Measurements from ENCODE around the gene MFAP2. TPM values are rescaled to one million over a fixed set of nuclear protein-coding genes. Genes with fewer than 3 reads are reported as not detected.
"Not testable (repeated sequence)": the region's sequence is repeated elsewhere in the genome, so short reads cannot be mapped to it uniquely, and the experiment has no call there.

MFAP2 gene
- total and polyA plus RNA-seq, 2 of the 8 experiments (the other 6 are each of a cell fraction or from before 2014, with no cell fraction given) = 172 to 326 TPM

DNA sequence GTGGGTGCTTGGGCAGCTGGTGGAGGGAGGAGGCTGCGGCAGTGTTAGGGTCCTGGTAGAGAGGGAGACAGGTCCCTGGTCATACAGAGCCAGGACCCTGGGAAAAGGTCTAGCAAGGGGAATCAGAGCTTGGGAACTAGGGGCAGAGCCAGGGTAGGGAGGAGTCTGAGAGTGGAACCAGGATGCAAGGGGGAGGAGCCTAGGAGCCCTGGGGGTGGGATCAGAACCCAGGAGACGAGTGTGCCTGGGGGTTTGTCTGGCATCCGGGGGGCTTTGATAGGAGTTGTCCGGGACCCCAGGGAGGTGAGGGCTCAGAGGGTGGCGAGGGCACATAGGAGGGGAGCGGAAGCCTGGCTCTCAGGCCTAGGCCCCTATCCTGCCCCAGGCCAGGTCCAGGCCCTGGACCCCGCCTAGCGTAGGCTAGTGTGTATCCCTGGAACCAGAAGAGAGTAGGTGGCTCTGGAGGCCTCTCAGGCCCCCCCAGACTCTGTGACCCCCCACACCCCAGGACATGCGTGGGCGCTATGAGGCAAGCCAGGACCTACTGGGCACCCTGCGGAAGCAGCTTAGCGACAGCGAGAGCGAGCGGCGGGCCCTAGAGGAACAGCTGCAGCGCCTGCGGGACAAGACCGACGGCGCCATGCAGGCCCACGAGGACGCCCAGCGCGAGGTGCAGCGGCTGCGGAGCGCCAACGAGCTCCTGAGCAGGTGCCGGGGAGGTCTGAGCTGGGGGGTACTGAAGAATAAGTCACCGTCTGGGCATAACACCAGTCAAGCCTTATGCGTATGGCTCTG lies 40.8 kb downstream of the MFAP2 start:
- peak in 1 of 2 experiments; percentile 76 for DNase-seq (ENCODE audit: low read depth in 1 of 2, low spot score in 2 of 2)
- CTCF ChIA-PET (ENCODE audit: partially characterized antibody) = interaction anchor here (0.6 to 4.2 kb wide), 14 partner anchors 8 to 319 kb away, joined by 3 to 22 read pairs (median 4); no protein-coding TSS in a partner anchor
- not testable (repeated sequence) for H2BK20ac ChIP-seq (ENCODE audit: low read length)

More for the DNA sequence above, 40.8 kb downstream of the MFAP2 start:
- H3K9me3 ChIP-seq (ENCODE audit: insufficient read depth in 2 of 2, low read depth in 1 of 2, low read length in 1 of 2); H3K79me1 ChIP-seq (ENCODE audit: low read depth, low read length); H3K14ac ChIP-seq (ENCODE audit: insufficient read length); H4K91ac ChIP-seq (replicated peaks; ENCODE audit: insufficient read length, low read length); H3K79me2 ChIP-seq (ENCODE audit: control insufficient read depth in 1 of 2, insufficient read depth in 2 of 2, low read length in 2 of 2); H2AFZ ChIP-seq (ENCODE audit: low read length); FAIRE-seq; H3K27ac ChIP-seq (ENCODE audit: low read depth, low read length); H4K20me1 ChIP-seq (replicated peaks in 1 of 2; ENCODE audit: control insufficient read depth in 1 of 2, insufficient read depth in 2 of 2, low read length in 2 of 2); H4K5ac ChIP-seq (ENCODE audit: insufficient read length, low read depth, low read length); H3K18ac ChIP-seq (ENCODE audit: extremely low read depth, low read length); H3K4me1 ChIP-seq (replicated peaks in 1 of 4; ENCODE audit: control insufficient read depth in 3 of 4, insufficient read depth in 4 of 4, low read length in 3 of 4); H4K8ac ChIP-seq (ENCODE audit: extremely low read depth, insufficient read depth, low read length); H2BK120ac ChIP-seq (replicated peaks; ENCODE audit: low read depth, low read length); H2BK12ac ChIP-seq (ENCODE audit: low read depth, low read length); H3K27me3 ChIP-seq (replicated peaks in 1 of 4; ENCODE audit: control insufficient read depth in 3 of 4, extremely low read depth in 1 of 4, insufficient read depth in 3 of 4, low read length in 3 of 4); H3K56ac ChIP-seq (replicated peaks; ENCODE audit: insufficient read length, low read depth, low read length); H3K9ac ChIP-seq (replicated peaks in 1 of 4; ENCODE audit: extremely low read depth in 1 of 4, low read depth in 3 of 4, low read length in 3 of 4); H3K23ac ChIP-seq (ENCODE audit: insufficient read length); H2BK15ac ChIP-seq (ENCODE audit: low read length); H3K4ac ChIP-seq (replicated peaks; ENCODE audit: insufficient read length, low read depth, low read length); H3K23me2 ChIP-seq (ENCODE audit: low read depth, low read length); H2BK5ac ChIP-seq (ENCODE audit: low read depth, low read length); H2AK5ac ChIP-seq (ENCODE audit: low read depth, low read length): not testable (repeated sequence)
- 97% methylated on average over 23 of the region's 32 CpGs; no CpG with 5 or more reads in 1 of the 2 experiments for WGBS, 2 experiments (ENCODE audit: extremely low coverage in 1 of 2, insufficient coverage in 1 of 2, insufficient read length in 1 of 2, insufficient replicate concordance in 2 of 2, low coverage in 1 of 2, low lambda C conversion rate in 2 of 2, missing lambda C conversion rate in 1 of 2)
- Histone ChIP-seq H3K4me3 (ENCODE audit: extremely low read depth in 1 of 4, insufficient read depth in 2 of 4, low read depth in 3 of 4, low read length in 4 of 4) (peak overlapping the region in 1 of 4 experiments; percentile 52; a peak in 1 of 8 replicates), H3K36me3 (ENCODE audit: control insufficient read depth in 2 of 4, insufficient read depth in 4 of 4, low read length in 3 of 4) (peaks cover 2 to 34% (median 14%) of the 10 kb centered on the region in 4 experiments; a peak in 6 of 8 replicates), H3K4me2 (ENCODE audit: insufficient read depth in 1 of 2, low read depth in 2 of 2, low read length in 2 of 2) (peak overlapping the region in 1 of 2 experiments; percentile 63; a peak in 1 of 4 replicates)
- POLR2A ChIA-PET (ENCODE audit: partially characterized antibody) = interaction anchor here (0.6 to 1.4 kb wide), 4 partner anchors 18 to 327 kb away, joined by 3 to 4 read pairs (median 3); partner anchors contain the start of gene CROCC
